ENCODE measurements around the gene KIF26B. TPM values are rescaled to one million over a fixed set of nuclear protein-coding genes. Genes with fewer than 3 reads are reported as not detected.

KIF26B gene
- total RNA-seq, 5 donors from 2014 or later (not counting 1 experiment from before 2014, with no cell fraction given) = 0.03 to 0.06 (median 0.05) TPM; not detected in 2

DNA sequence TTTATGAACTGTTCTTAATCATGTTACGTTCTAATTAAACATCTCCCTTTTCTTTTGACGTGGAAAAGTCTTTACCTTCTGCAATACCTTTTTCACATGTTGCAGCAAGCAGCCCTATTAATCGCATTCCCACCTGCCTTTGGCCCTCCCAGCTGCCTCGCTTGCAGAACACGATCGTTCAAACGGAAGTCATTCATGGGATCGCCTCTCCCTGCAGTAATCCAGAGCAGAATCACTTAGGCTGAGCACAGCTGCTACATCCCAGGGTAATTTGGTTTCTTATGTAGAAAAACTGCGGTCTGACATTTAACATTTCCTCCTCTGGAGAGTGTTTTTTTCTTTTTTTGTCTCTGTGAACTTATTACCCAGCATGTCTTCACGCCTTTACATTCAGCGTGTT, 206.3 kb downstream of the KIF26B start:
- DNase-seq (no peak), ATAC-seq (replicated peaks in 1 of 4) (no peak)
- WGBS (ENCODE audit: insufficient coverage) = 92% methylated on average over 8 of the region's 11 CpGs
- CTCF ChIA-PET = no interaction called here
- Histone ChIP-seq H3K27me3 (replicated peaks in 1 of 2; ENCODE audit: control insufficient read depth in 2 of 2, extremely low read depth in 1 of 2, insufficient read depth in 2 of 2, low read length in 1 of 2) (peaks cover 0 to 2% of the 10 kb centered on the region in 2 experiments), H3K36me3 (ENCODE audit: control insufficient read depth in 2 of 2, extremely low read depth in 1 of 2, insufficient read depth in 1 of 2, low read length in 1 of 2) (no peaks in the 10 kb centered on the region), H3K9me3 (no peaks in the 10 kb centered on the region), H3K27ac (ENCODE audit: low read length) (no peak overlapping the region), H3K4me3 (ENCODE audit: control insufficient read depth in 1 of 2, extremely low read depth in 1 of 2, low read length in 1 of 2) (no peak overlapping the region), H3K4me1 (ENCODE audit: control insufficient read depth in 1 of 2, extremely low read depth in 1 of 2, insufficient read depth in 2 of 2, low read length in 2 of 2) (peaks cover 0 to 7% of the 10 kb centered on the region in 2 experiments)
- POLR2A ChIA-PET = no interaction called here
- peaks cover 0 to 3% of the 10 kb centered on the region in 2 donors for H3K27me3 Mint-ChIP-seq
- no peak overlapping the region for H3K4me3 Mint-ChIP-seq
- peaks cover 0 to 8% (median 4%) of the 10 kb centered on the region in 3 donors for H3K4me1 Mint-ChIP-seq
- H3K9me3 Mint-ChIP-seq = no peaks in the 10 kb centered on the region
- no peaks in the 10 kb centered on the region for H3K36me3 Mint-ChIP-seq
- H3K27ac Mint-ChIP-seq = no peak overlapping the region

DNA sequence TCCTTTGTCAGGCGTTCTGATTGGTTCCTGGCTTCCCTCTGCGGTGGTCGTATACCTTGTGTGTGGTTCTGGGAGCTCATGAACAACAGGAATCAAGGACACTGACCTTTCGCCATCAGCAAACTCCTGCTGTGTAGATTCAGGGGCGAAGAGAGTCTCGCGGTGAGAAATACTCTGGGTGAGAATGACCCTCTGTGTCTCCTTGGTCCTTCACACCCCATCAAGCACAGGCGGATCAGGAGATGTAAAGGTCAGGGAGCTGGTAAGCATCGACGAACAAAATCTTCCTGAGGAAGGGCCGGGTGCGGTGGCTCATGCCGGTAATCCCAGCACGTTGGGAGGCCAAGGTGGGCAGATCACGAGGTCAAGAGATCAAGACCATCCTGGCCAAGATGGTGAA, 207.2 kb downstream of the KIF26B start:
- DNase-seq = no peak
- no peaks in the 10 kb centered on the region for H3K9me3 Mint-ChIP-seq
- Histone ChIP-seq H3K4me1 (ENCODE audit: control insufficient read depth in 1 of 2, extremely low read depth in 1 of 2, insufficient read depth in 2 of 2, low read length in 2 of 2) (peaks cover 0 to 7% of the 10 kb centered on the region in 2 experiments), H3K27ac (ENCODE audit: low read length) (no peak overlapping the region), H3K36me3 (ENCODE audit: control insufficient read depth in 2 of 2, extremely low read depth in 1 of 2, insufficient read depth in 1 of 2, low read length in 1 of 2) (no peaks in the 10 kb centered on the region), H3K9me3 (no peaks in the 10 kb centered on the region), H3K27me3 (replicated peaks in 1 of 2; ENCODE audit: control insufficient read depth in 2 of 2, extremely low read depth in 1 of 2, insufficient read depth in 2 of 2, low read length in 1 of 2) (peaks cover 0 to under 1% of the 10 kb centered on the region in 2 experiments), H3K4me3 (ENCODE audit: control insufficient read depth in 1 of 2, extremely low read depth in 1 of 2, low read length in 1 of 2) (no peak overlapping the region)
- H3K27me3 Mint-ChIP-seq = peaks cover 0 to 3% of the 10 kb centered on the region in 2 donors
- no peak overlapping the region for H3K4me3 Mint-ChIP-seq
- H3K4me1 Mint-ChIP-seq = peaks cover 0 to 8% (median 4%) of the 10 kb centered on the region in 3 donors
- no peak overlapping the region for H3K27ac Mint-ChIP-seq
- ATAC-seq (replicated peaks in 1 of 4) = no peak
- POLR2A ChIA-PET = no interaction called here
- WGBS (ENCODE audit: insufficient coverage) = 96% methylated on average over 4 of the region's 15 CpGs
- CTCF ChIA-PET = no interaction called here
- H3K36me3 Mint-ChIP-seq = no peaks in the 10 kb centered on the region

- Histone ChIP-seq H3K27ac (ENCODE audit: low read length) (no peak overlapping the region), H3K9me3 (no peaks in the 10 kb centered on the region), H3K4me3 (ENCODE audit: control insufficient read depth in 1 of 2, extremely low read depth in 1 of 2, low read length in 1 of 2) (no peak overlapping the region), H3K4me1 (ENCODE audit: control insufficient read depth in 1 of 2, extremely low read depth in 1 of 2, insufficient read depth in 2 of 2, low read length in 2 of 2) (peaks cover 0 to 7% of the 10 kb centered on the region in 2 experiments), H3K27me3 (replicated peaks in 1 of 2; ENCODE audit: control insufficient read depth in 2 of 2, extremely low read depth in 1 of 2, insufficient read depth in 2 of 2, low read length in 1 of 2) (peaks cover 0 to 3% of the 10 kb centered on the region in 2 experiments), H3K36me3 (ENCODE audit: control insufficient read depth in 2 of 2, extremely low read depth in 1 of 2, insufficient read depth in 1 of 2, low read length in 1 of 2) (no peaks in the 10 kb centered on the region)
- 69% methylated on average over 8 of the region's 15 CpGs for WGBS (ENCODE audit: insufficient coverage)
- Mint-ChIP-seq H3K36me3 (no peaks in the 10 kb centered on the region), H3K4me3 (no peak overlapping the region), H3K27me3 (peaks cover 0 to 3% of the 10 kb centered on the region in 2 donors), H3K9me3 (no peaks in the 10 kb centered on the region), H3K27ac (no peak overlapping the region), H3K4me1 (peaks cover 0 to 8% (median 4%) of the 10 kb centered on the region in 3 donors)
- ChIA-PET POLR2A (no interaction called here), CTCF (no interaction called here)
- DNase-seq (peak in 1 of 35 experiments; percentile 5), ATAC-seq (replicated peaks in 1 of 4) (peak in 2 of 4 experiments; percentile 26 to 29)
Observed at GRCh38 chr1:245363461-245364200, 208.8 kb downstream of the KIF26B start.

DNA sequence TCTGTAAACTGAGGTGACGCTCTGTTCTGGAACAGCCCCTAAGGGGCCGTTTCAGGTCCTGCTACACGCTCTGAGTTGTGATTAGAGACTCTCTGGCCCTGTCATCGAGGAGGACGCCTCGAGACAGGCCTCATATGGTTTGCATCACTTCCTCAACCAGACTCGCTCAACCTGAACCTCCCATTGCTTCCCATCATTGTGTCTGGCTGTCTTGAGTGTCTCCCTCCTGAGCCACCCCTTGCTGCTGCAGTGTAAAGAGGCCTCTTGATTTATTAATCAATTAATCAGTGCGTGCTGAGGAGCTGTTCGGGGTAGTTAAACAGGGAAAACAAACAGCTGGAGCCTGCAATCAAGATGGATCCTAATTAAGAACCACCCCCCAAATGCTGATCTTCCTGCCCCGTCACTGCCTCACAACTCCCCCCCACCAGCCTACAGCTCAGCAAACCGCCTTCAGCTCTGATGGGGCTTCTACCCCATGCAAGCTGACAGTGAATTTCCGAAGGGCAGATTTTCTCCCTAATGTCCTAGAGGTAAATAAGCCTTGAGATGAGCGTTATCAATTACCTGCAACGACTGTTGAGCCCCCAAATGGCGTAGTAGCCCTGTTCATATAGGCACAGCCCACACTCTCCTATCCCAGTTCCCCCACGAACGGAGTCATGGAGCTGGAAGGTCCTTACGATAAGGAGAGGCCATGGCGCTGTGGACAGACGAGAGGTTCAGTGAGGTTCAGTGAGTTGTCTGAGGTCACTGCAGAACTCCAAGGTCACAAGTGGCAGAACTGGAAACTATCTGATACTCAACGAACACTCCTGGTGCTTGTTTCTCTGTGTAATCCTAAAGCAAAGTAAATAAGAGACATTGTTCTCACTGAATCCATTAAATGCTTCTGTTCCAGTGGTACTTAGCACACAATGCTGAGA, 210.6 kb downstream of the KIF26B start:
- Histone ChIP-seq H3K27ac (ENCODE audit: low read length) (no peak overlapping the region), H3K36me3 (ENCODE audit: control insufficient read depth in 2 of 2, extremely low read depth in 1 of 2, insufficient read depth in 1 of 2, low read length in 1 of 2) (no peaks in the 10 kb centered on the region), H3K4me1 (ENCODE audit: control insufficient read depth in 1 of 2, extremely low read depth in 1 of 2, insufficient read depth in 2 of 2, low read length in 2 of 2) (peaks cover 0 to 7% of the 10 kb centered on the region in 2 experiments), H3K4me3 (ENCODE audit: control insufficient read depth in 1 of 2, extremely low read depth in 1 of 2, low read length in 1 of 2) (no peak overlapping the region), H3K27me3 (replicated peaks in 1 of 2; ENCODE audit: control insufficient read depth in 2 of 2, extremely low read depth in 1 of 2, insufficient read depth in 2 of 2, low read length in 1 of 2) (peaks cover 0 to 3% of the 10 kb centered on the region in 2 experiments), H3K9me3 (no peaks in the 10 kb centered on the region)
- Mint-ChIP-seq H3K27ac (no peak overlapping the region), H3K27me3 (peaks cover 5% of the 10 kb centered on the region in 2 donors), H3K4me1 (peaks cover 0 to 8% (median 4%) of the 10 kb centered on the region in 3 donors), H3K9me3 (no peaks in the 10 kb centered on the region), H3K36me3 (no peaks in the 10 kb centered on the region), H3K4me3 (no peak overlapping the region)
- CTCF ChIA-PET = interaction anchor here in 1 of 2 donors (0.6 kb wide), 1 partner anchor 154 kb away, joined by 5 read pairs; no protein-coding TSS in a partner anchor
- ATAC-seq (replicated peaks in 1 of 4) (no peak), DNase-seq (no peak)
- POLR2A ChIA-PET = no interaction called here
- WGBS (ENCODE audit: insufficient coverage) = 73% methylated on average over 11 of the region's 21 CpGs

DNA sequence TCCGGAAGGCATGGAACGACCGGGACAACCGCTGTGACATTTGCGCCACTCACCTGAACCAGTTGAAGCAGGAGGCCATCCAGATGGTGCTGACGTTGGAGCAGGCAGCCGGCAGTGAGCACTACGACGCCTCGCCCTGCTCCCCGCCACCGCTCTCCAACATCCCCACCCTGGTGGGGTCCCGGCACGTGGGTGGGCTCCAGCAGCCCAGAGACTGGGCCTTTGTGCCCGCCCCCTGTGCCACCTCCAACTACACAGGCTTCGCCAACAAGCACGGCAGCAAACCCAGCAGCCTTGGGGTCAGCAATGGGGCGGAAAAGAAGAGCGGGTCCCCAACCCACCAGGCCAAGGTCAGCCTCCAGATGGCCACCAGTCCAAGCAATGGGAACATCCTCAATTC, 212.1 kb downstream of the KIF26B start:
- Histone ChIP-seq H3K27ac (ENCODE audit: low read length) (no peak overlapping the region), H3K27me3 (replicated peaks in 1 of 2; ENCODE audit: control insufficient read depth in 2 of 2, extremely low read depth in 1 of 2, insufficient read depth in 2 of 2, low read length in 1 of 2) (peaks cover 0 to 13% of the 10 kb centered on the region in 2 experiments), H3K9me3 (no peaks in the 10 kb centered on the region), H3K4me3 (ENCODE audit: control insufficient read depth in 1 of 2, extremely low read depth in 1 of 2, low read length in 1 of 2) (no peak overlapping the region), H3K4me1 (ENCODE audit: control insufficient read depth in 1 of 2, extremely low read depth in 1 of 2, insufficient read depth in 2 of 2, low read length in 2 of 2) (peaks cover 0 to 7% of the 10 kb centered on the region in 2 experiments), H3K36me3 (ENCODE audit: control insufficient read depth in 2 of 2, extremely low read depth in 1 of 2, insufficient read depth in 1 of 2, low read length in 1 of 2) (no peaks in the 10 kb centered on the region)
- 96% methylated on average over 17 of the region's 19 CpGs for WGBS (ENCODE audit: insufficient coverage)
- Mint-ChIP-seq H3K36me3 (no peaks in the 10 kb centered on the region), H3K9me3 (no peaks in the 10 kb centered on the region), H3K4me1 (peaks cover 0 to 8% (median 4%) of the 10 kb centered on the region in 3 donors), H3K4me3 (no peak overlapping the region), H3K27ac (no peak overlapping the region), H3K27me3 (peaks cover 3 to 5% of the 10 kb centered on the region in 2 donors)
- no peak for ATAC-seq (replicated peaks in 1 of 4)
- ChIA-PET POLR2A (no interaction called here), CTCF (no interaction called here)
- DNase-seq = no peak

GRCh38 chr1:245370175-245370825, 215.5 kb downstream of the KIF26B start:
- DNase-seq (no peak), ATAC-seq (replicated peaks in 1 of 4) (no peak)
- no peak overlapping the region for H3K4me3 ChIP-seq (ENCODE audit: control insufficient read depth in 1 of 2, extremely low read depth in 1 of 2, low read length in 1 of 2)
- H3K27me3 ChIP-seq (replicated peaks in 1 of 2; ENCODE audit: control insufficient read depth in 2 of 2, extremely low read depth in 1 of 2, insufficient read depth in 2 of 2, low read length in 1 of 2) = peaks cover 0 to 17% of the 10 kb centered on the region in 2 experiments
- H3K27ac ChIP-seq (ENCODE audit: low read length) = no peak overlapping the region
- 95% methylated on average over 7 of the region's 15 CpGs for WGBS (ENCODE audit: insufficient coverage)
- no peaks in the 10 kb centered on the region for H3K9me3 ChIP-seq
- Mint-ChIP-seq H3K36me3 (no peaks in the 10 kb centered on the region), H3K4me1 (no peaks in the 10 kb centered on the region), H3K9me3 (no peaks in the 10 kb centered on the region), H3K27ac (no peak overlapping the region), H3K27me3 (peaks cover 1 to 5% of the 10 kb centered on the region in 2 donors), H3K4me3 (no peak overlapping the region)
- POLR2A ChIA-PET = no interaction called here
- CTCF ChIA-PET = no interaction called here
- H3K4me1 ChIP-seq (ENCODE audit: control insufficient read depth in 1 of 2, extremely low read depth in 1 of 2, insufficient read depth in 2 of 2, low read length in 2 of 2) = no peaks in the 10 kb centered on the region
- no peaks in the 10 kb centered on the region for H3K36me3 ChIP-seq (ENCODE audit: control insufficient read depth in 2 of 2, extremely low read depth in 1 of 2, insufficient read depth in 1 of 2, low read length in 1 of 2)
